ENCODE measurements around the gene SNAP29. TPM values are rescaled to one million over a fixed set of nuclear protein-coding genes. Genes with fewer than 3 reads are reported as not detected.

The SNAP29 gene
- total RNA-seq, 1 experiment from 2014 or later, result 17.9 TPM

- H2BK5ac ChIP-seq (ENCODE audit: insufficient read length, low read length), result no peak overlapping the region
- no peak overlapping the region for H3K27ac Mint-ChIP-seq
- no CpG with 5 or more reads among the region's 2 CpGs for WGBS (ENCODE audit: extremely low coverage, insufficient read length, low lambda C conversion rate)
- no peak overlapping the region for H2AFZ ChIP-seq (ENCODE audit: low read length)
- no peak overlapping the region for H2BK20ac ChIP-seq (ENCODE audit: low read depth, low read length, poor library complexity, severe bottlenecking)
- DNase-seq, result no peak
- no peaks in the 10 kb centered on the region for H3K27me3 ChIP-seq (ENCODE audit: insufficient read depth, low read length)
- H3K27ac ChIP-seq (ENCODE audit: insufficient read length, low read depth, low read length), result no peak overlapping the region
- H3K4ac ChIP-seq (ENCODE audit: low read depth, low read length), result no peak overlapping the region
- peaks cover 12 to 14% of the 10 kb centered on the region in 2 experiments for H3K4me1 Mint-ChIP-seq
- H2AK5ac ChIP-seq (ENCODE audit: insufficient read length, low read length), result no peak overlapping the region
- H3K9ac ChIP-seq (ENCODE audit: extremely low read depth, insufficient read length, low read length), result no peak overlapping the region
- no peaks in the 10 kb centered on the region; the same call in 1 of the 2 replicates for H3K79me2 ChIP-seq (ENCODE audit: insufficient read depth, low read length)
- no peak for TF ChIP-seq CTCF (conservative IDR thresholded peaks at IDR 0.05)
- H3K4me3 Mint-ChIP-seq, result no peak overlapping the region
- no peak overlapping the region for H3T11ph ChIP-seq (ENCODE audit: low read length)
- H2BK12ac ChIP-seq (ENCODE audit: insufficient read length, low read depth, low read length), result no peak overlapping the region
- peaks cover 2% of the 10 kb centered on the region for H4K20me1 ChIP-seq (ENCODE audit: control insufficient read depth, insufficient read depth, insufficient read length)
- H3K4me2 ChIP-seq (ENCODE audit: insufficient read depth, insufficient read length, low read length), result no peak overlapping the region
- H3K79me1 ChIP-seq (ENCODE audit: insufficient read depth, low read depth, low read length, poor library complexity, severe bottlenecking), result no peaks in the 10 kb centered on the region
- H4K5ac ChIP-seq (ENCODE audit: insufficient read length, low read depth, low read length), result no peak overlapping the region
- H4K91ac ChIP-seq (ENCODE audit: insufficient read length, low read depth, low read length), result no peak overlapping the region
- no peaks in the 10 kb centered on the region for H3K9me3 Mint-ChIP-seq
- H3K9me3 ChIP-seq (ENCODE audit: control insufficient read depth, low read depth, low read length), result no peaks in the 10 kb centered on the region
- no peak overlapping the region for H3K56ac ChIP-seq (ENCODE audit: insufficient read length, low read depth, low read length)
- no peak overlapping the region for H3K14ac ChIP-seq (ENCODE audit: insufficient read depth, low read length)
- peaks cover 6% of the 10 kb centered on the region; the same call in 1 of the 2 replicates for H3K4me1 ChIP-seq (ENCODE audit: insufficient read depth, low read length)
- H2BK15ac ChIP-seq (ENCODE audit: low read depth, low read length), result no peak overlapping the region
- H3K23ac ChIP-seq (ENCODE audit: insufficient read length, low read depth, low read length), result no peak overlapping the region
- H3K27me3 Mint-ChIP-seq (ENCODE audit: low read depth), result no peaks in the 10 kb centered on the region
- H2BK120ac ChIP-seq (ENCODE audit: low read depth, low read length, poor library complexity, severe bottlenecking), result no peak overlapping the region
- peaks cover 11% of the 10 kb centered on the region for H3K23me2 ChIP-seq (ENCODE audit: insufficient read length, low read depth, low read length, poor library complexity, severe bottlenecking)
- H3K36me3 Mint-ChIP-seq (ENCODE audit: insufficient read depth in 1 of 3, low read depth in 3 of 3), result no peaks in the 10 kb centered on the region; a peak in 1 of 7 replicates
- no peak overlapping the region for H3K18ac ChIP-seq (ENCODE audit: insufficient read length, low read depth, low read length)
- H4K8ac ChIP-seq (replicated peaks; ENCODE audit: insufficient read length, low read depth, low read length), result no peak overlapping the region
These were observed 3.7 kb downstream of the SNAP29 start for GRCh38 chr22:20862540-20862939.

All from H9 (cell line).